Tibial nerve (tissue), 3 donors: Measurements from ENCODE around the gene GRIFIN.

ENCODE experiments used
- POLR2A ChIP-seq, 2 donors: fragments of 450-650 bp; IDR thresholded peaks; one replicate each; pipeline ENCODE4 v1.6.1; 2017; ENCODE audit warnings: antibody characterized with exemption in 2 of 2, mild to moderate bottlenecking in 2 of 2, moderate library complexity in 2 of 2
- TF ChIP-seq, protein P1 (sequence below), 5 experiments: fragments of 200-600 bp in 3 of 5; fragments of 450-650 bp in 2 of 5; sonication (generic) in 3 of 5; IDR thresholded peaks; one replicate each; pipeline ENCODE4 v1.5.1; 2016 to 2019; ENCODE audit warnings: antibody characterized with exemption in 5 of 5, mild to moderate bottlenecking in 3 of 5, moderate library complexity in 2 of 5

DNA sequence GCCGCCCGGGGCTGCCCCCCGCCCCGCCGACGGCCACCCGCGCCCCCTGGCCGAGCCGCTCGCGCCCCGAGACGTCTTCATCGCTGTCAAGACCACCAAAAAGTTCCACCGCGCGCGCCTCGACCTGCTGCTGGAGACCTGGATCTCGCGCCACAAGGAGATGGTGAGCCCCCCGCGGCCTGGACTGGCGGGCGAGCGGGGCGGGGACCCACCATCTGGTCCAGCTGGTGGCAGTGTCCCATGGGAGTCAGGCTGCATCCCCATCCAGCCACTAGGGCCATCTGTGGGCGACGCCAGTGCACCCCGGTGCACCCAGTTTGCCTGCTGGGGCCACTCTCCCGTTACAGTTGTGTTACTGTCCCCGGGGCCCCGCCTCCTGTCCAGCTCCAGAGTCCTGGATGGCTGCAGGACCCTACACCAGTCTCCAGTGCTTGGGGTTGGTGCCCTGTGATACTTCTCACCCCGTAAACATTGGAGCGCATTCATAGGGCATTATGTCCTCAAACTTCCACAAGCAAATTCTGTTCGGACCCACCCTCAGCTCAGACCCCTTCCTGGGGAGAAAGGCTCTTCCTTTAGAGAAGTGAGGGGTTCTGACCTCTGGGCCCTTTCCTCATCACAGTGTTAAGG lies 44.0 kb upstream of the GRIFIN start:
- TF ChIP-seq, protein P1, sequence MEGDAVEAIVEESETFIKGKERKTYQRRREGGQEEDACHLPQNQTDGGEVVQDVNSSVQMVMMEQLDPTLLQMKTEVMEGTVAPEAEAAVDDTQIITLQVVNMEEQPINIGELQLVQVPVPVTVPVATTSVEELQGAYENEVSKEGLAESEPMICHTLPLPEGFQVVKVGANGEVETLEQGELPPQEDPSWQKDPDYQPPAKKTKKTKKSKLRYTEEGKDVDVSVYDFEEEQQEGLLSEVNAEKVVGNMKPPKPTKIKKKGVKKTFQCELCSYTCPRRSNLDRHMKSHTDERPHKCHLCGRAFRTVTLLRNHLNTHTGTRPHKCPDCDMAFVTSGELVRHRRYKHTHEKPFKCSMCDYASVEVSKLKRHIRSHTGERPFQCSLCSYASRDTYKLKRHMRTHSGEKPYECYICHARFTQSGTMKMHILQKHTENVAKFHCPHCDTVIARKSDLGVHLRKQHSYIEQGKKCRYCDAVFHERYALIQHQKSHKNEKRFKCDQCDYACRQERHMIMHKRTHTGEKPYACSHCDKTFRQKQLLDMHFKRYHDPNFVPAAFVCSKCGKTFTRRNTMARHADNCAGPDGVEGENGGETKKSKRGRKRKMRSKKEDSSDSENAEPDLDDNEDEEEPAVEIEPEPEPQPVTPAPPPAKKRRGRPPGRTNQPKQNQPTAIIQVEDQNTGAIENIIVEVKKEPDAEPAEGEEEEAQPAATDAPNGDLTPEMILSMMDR (IDR thresholded peaks at IDR 0.05): peak in 2 of 5 experiments; percentile 13 to 37
- TF ChIP-seq POLR2A (IDR thresholded peaks at IDR 0.05): no peak
